A549 (cell line): ENCODE results near the gene SYNE2. TPM values are rescaled to one million over a fixed set of nuclear protein-coding genes. Genes with fewer than 3 reads are reported as not detected.

Experiments
- ATAC-seq, 2 experiments: fragments of 200-7000 bp in 1 of 2; fragments of >200 bp in 1 of 2; cut with Nextera tagmentation in 1 of 2; cut with Tn5 transposase in 1 of 2; 3 replicates each; pipeline versions ENCODE4 v1.8.0 to v1.9.1; 2018 to 2020; ENCODE audit warnings: mild to moderate bottlenecking in 1 of 2, moderate library complexity in 1 of 2
- CTCF ChIA-PET: fragments of 300-600 bp; sonication (Branson Sonifier 250); formaldehyde crosslinking; extraction: SDS; loops from one replicate; lab custom pipeline; 2021; ENCODE audit warnings: antibody characterized with exemption, inconsistent platforms; lab: Yijun Ruan, JAX
- POLR2A ChIA-PET: fragments of 350-600 bp; formaldehyde crosslinking; extraction: SDS; loops from one replicate; lab custom pipeline; 2021; ENCODE audit warnings: antibody characterized with exemption, inconsistent platforms; lab: Yijun Ruan, JAX
- DNase-seq, 2 experiments: peaks; one replicate each; pipeline versions ENCODE4 v3.0.0 to v3.0.0-alpha.2; 2011 to 2016; ENCODE audit warnings: low read depth in 1 of 2, low spot score in 1 of 2
- FAIRE-seq: peaks from 2 replicates; lab custom pipeline; 2011; peaks lifted over from hg19 to GRCh38; lab: Jason Lieb, UNC
- H3K27ac ChIP-seq, 2 experiments: fragments of >200 bp; sonication (Bioruptor Twin); formaldehyde crosslinking; 3 replicates each; pipeline ENCODE4 v1.5.1; 2016 to 2017
- H3K4me1 ChIP-seq: fragments of >200 bp; sonication (Bioruptor Twin); formaldehyde crosslinking; 3 replicates; pipeline ENCODE4 v1.6.1; 2016
- H3K4me2 ChIP-seq: fragments of >200 bp; sonication (Bioruptor Twin); formaldehyde crosslinking; 3 replicates; pipeline ENCODE4 v1.6.1; 2016
- H3K4me3 ChIP-seq: fragments of >200 bp; sonication (Bioruptor Twin); formaldehyde crosslinking; 3 replicates; pipeline ENCODE4 v1.5.1; 2016
- H3K9me3 ChIP-seq: fragments of >200 bp; sonication (Bioruptor Twin); formaldehyde crosslinking; 3 replicates; pipeline ENCODE4 v1.6.1; 2016
- ATOH8 ChIP-seq: fragments of 250-450 bp; sonication (Bioruptor Pico); IDR thresholded peaks from 2 replicates; pipeline ENCODE4 v1.5.0; 2020; ENCODE audit warnings: low read depth, mild to moderate bottlenecking, moderate library complexity
- BCL3 ChIP-seq: fragments of >200 bp; sonication (Bioruptor Twin); formaldehyde crosslinking; IDR thresholded peaks from 3 replicates; pipeline ENCODE4 v1.6.1; 2016
- CBX2 ChIP-seq: fragments of 200-600 bp; sonication (generic); IDR thresholded peaks from 2 replicates; pipeline ENCODE4 v1.6.1; 2016; ENCODE audit warnings: low read depth, mild to moderate bottlenecking, borderline replicate concordance
- CBX8 ChIP-seq: fragments of 200-600 bp; sonication (generic); IDR thresholded peaks from 2 replicates; pipeline ENCODE4 v1.6.1; 2016
- CEBPB ChIP-seq, 2 experiments: fragments of >200 bp in 1 of 2; sonication (Bioruptor Twin) in 1 of 2; formaldehyde crosslinking in 1 of 2; IDR thresholded peaks; 2 replicates each; pipeline ENCODE4 v1.6.1; 2012 to 2016
- CHD2 ChIP-seq: fragments of 150-350 bp; IDR thresholded peaks from 2 replicates; pipeline ENCODE4 v1.6.1; 2014; ENCODE audit warnings: low read length; ENCODE audit not compliant: partially characterized antibody
- CTCF ChIP-seq: fragments of >200 bp; sonication (Bioruptor Twin); formaldehyde crosslinking; IDR thresholded peaks from 3 replicates; pipeline ENCODE4 v1.5.1; 2016
- EHMT2 ChIP-seq: fragments of 200-600 bp; sonication (generic); IDR thresholded peaks from 2 replicates; pipeline ENCODE4 v1.6.1; 2016; ENCODE audit warnings: antibody characterized with exemption, low read depth, mild to moderate bottlenecking, moderate library complexity
- FOSB ChIP-seq: fragments of 250-450 bp; sonication (Bioruptor Pico); IDR thresholded peaks from 2 replicates; pipeline ENCODE4 v1.5.0; 2020; ENCODE audit warnings: mild to moderate bottlenecking, moderate library complexity
- FOSL2 ChIP-seq, 2 experiments: fragments of 450-650 bp in 1 of 2; fragments of >200 bp in 1 of 2; sonication (Bioruptor Twin) in 1 of 2; formaldehyde crosslinking; IDR thresholded peaks; 2 replicates each; pipeline versions ENCODE4 v1.5.0 to v1.6.1; 2016 to 2020; ENCODE audit warnings: mild to moderate bottlenecking in 1 of 2, moderate library complexity in 1 of 2
- GATA3 ChIP-seq: IDR thresholded peaks from 2 replicates; pipeline ENCODE4 v1.6.1; 2012; ENCODE audit warnings: borderline replicate concordance
- HDAC2 ChIP-seq: fragments of 200-600 bp; sonication (generic); IDR thresholded peaks from 2 replicates; pipeline ENCODE4 v1.6.1; 2016
- KDM1A ChIP-seq: fragments of 200-600 bp; sonication (generic); IDR thresholded peaks from 2 replicates; pipeline ENCODE4 v1.6.1; 2016; ENCODE audit warnings: low read depth, mild to moderate bottlenecking
- MAX ChIP-seq: IDR thresholded peaks from 2 replicates; pipeline ENCODE4 v1.6.1; 2012
- MYC ChIP-seq: IDR thresholded peaks from 2 replicates; pipeline ENCODE4 v1.6.1; 2012; ENCODE audit warnings: mild to moderate bottlenecking, inconsistent platforms, low read length, improper control_type of control experiment, borderline replicate concordance
- NFE2L2 ChIP-seq: fragments of 150-350 bp; conservative IDR thresholded peaks from 2 replicates; pipeline ENCODE4 v1.6.1; 2014; ENCODE audit warnings: low read length
- NPAS2 ChIP-seq: fragments of 250-450 bp; sonication (Bioruptor Pico); IDR thresholded peaks from 2 replicates; pipeline ENCODE4 v1.8.0; 2022; ENCODE audit warnings: mild to moderate bottlenecking, moderate library complexity, borderline replicate concordance
- NR3C1 ChIP-seq: fragments of >200 bp; sonication (Bioruptor Twin); formaldehyde crosslinking; IDR thresholded peaks from 3 replicates; pipeline ENCODE4 v1.6.1; 2017
- PBX3 ChIP-seq: IDR thresholded peaks from 2 replicates; pipeline ENCODE4 v1.6.1; 2012
- RAD21 ChIP-seq, 2 experiments: fragments of >200 bp in 1 of 2; sonication (Bioruptor Twin) in 1 of 2; formaldehyde crosslinking in 1 of 2; IDR thresholded peaks in 1 of 2; conservative IDR thresholded peaks in 1 of 2; 2 replicates in 1 of 2; 3 replicates in 1 of 2; pipeline ENCODE4 v1.6.1; 2012 to 2018; ENCODE audit warnings: inconsistent platforms in 1 of 2
- TFCP2L1 ChIP-seq: fragments of 250-450 bp; sonication (Bioruptor Pico); IDR thresholded peaks from 2 replicates; pipeline ENCODE4 v1.5.0; 2021; ENCODE audit warnings: mild to moderate bottlenecking
- USF2 ChIP-seq: fragments of 450-650 bp; IDR thresholded peaks from 2 replicates; pipeline ENCODE4 v1.6.1; 2014; ENCODE audit warnings: antibody characterized with exemption
- WGBS: methylation state at CpG from one replicate; pipeline ENCODE4 v1.1.6; 2017; ENCODE audit errors: missing lambda C conversion rate; 5-methylcytosine and 5-hydroxymethylcytosine counted together
- polyA plus RNA-seq, 4 experiments: library from polyadenylated mRNA; depleted of rRNA in 3 of 4; stranded (reverse); fragments of >200 nt; fragmentation: RNase III in 1 of 4; extraction: RNeasy Plus Mini Kit Qiagen cat#74134 plus additional on column Dnase treatment in 1 of 4; gene quantifications; 2 replicates in 3 of 4; 3 replicates in 1 of 4; pipeline ENCODE4 v1.2.3, GENCODE V29; 2011 to 2017

The SYNE2 gene
- polyA plus RNA-seq, 2 of the 4 experiments (the other 2 are of a cell fraction): 3.4 to 11.3 TPM

- TF ChIP-seq CTCF: no peak
- TF ChIP-seq GATA3: no peak
- TF ChIP-seq EHMT2: no peak
- no peak for TF ChIP-seq HDAC2
- TF ChIP-seq FOSB (CRISPR knock-in tag): no peak
- TF ChIP-seq KDM1A: no peak
These were observed 317.4 kb downstream of the SYNE2 start (continued) for GRCh38 chr14:64170181-64170580.

- no peak for DNase-seq
- FAIRE-seq: no peak
- no peak for ATAC-seq
- 88% methylated on average over 2 of the region's 2 CpGs for WGBS
- TF ChIP-seq TFCP2L1 (CRISPR knock-in tag): no peak
- TF ChIP-seq FOSL2 (IDR thresholded peaks at IDR 0.05): no peak
- TF ChIP-seq FOSL2 (CRISPR knock-in tag; IDR thresholded peaks at IDR 0.05): no peak
- TF ChIP-seq MAX: no peak
- TF ChIP-seq RAD21 (conservative IDR thresholded peaks at IDR 0.05 in 1 of 2, IDR thresholded peaks at IDR 0.05 in 1 of 2): no peak
- no peak for TF ChIP-seq MYC
- no peak for TF ChIP-seq CHD2
- no peak for TF ChIP-seq CEBPB (IDR thresholded peaks at IDR 0.05)
- no peak for TF ChIP-seq CBX2
- no peak for TF ChIP-seq NR3C1
- no peak for TF ChIP-seq PBX3
- Histone ChIP-seq H3K4me2 (no peak overlapping the region), H3K4me3 (no peak overlapping the region), H3K27ac (no peak overlapping the region), H3K9me3 (no peaks in the 10 kb centered on the region), H3K4me1 (no peaks in the 10 kb centered on the region)
- POLR2A ChIA-PET: no interaction called here
- CTCF ChIA-PET: interaction anchor here (0.8 to 1.4 kb wide), 2 partner anchors 121 to 200 kb away, joined by 3 to 5 read pairs; no protein-coding TSS in a partner anchor
These were observed 322.3 kb downstream of the SYNE2 start for GRCh38 chr14:64174922-64175782.

- no peak overlapping the region for H3K4me2 ChIP-seq
- ChIA-PET POLR2A (no interaction called here), CTCF (no interaction called here)
- H3K4me3 ChIP-seq: no peak overlapping the region
- DNase-seq: no peak
- no peaks in the 10 kb centered on the region for H3K9me3 ChIP-seq
- TF ChIP-seq CBX8: no peak
- TF ChIP-seq TFCP2L1 (CRISPR knock-in tag): no peak
- TF ChIP-seq NPAS2 (CRISPR knock-in tag): no peak
- no peak for TF ChIP-seq NFE2L2
- TF ChIP-seq ATOH8 (CRISPR knock-in tag): no peak
- TF ChIP-seq BCL3: no peak
- TF ChIP-seq USF2: no peak
- FAIRE-seq: no peak
- no peaks in the 10 kb centered on the region for H3K4me1 ChIP-seq
- 89% methylated on average over 2 of the region's 2 CpGs for WGBS
- ATAC-seq: no peak
- no peak overlapping the region for H3K27ac ChIP-seq
These were observed 323.5 kb downstream of the SYNE2 start for GRCh38 chr14:64176330-64176729.
